ENCODE results near the gene CKAP5.

The CKAP5 gene

GRCh38 chr11:46845740-46846509, at the start of gene CKAP5:
TSS of gene CKAP5 (minus strand) at chr11:46846280. CDS start at chr11:46821231, 25,049 bp downstream.
- peak; percentile 84 to 91 for DNase-seq

- DNase-seq = no peak
Measured at GRCh38 chr11:46895821-46896220, 49.7 kb upstream of the CKAP5 start.

GRCh38 chr11:46894961-46895360, 48.9 kb upstream of the CKAP5 start:
- DNase-seq = no peak

- DNase-seq = no peak
Measured at GRCh38 chr11:46894506-46894905, 48.4 kb upstream of the CKAP5 start.

GRCh38 chr11:46892838-46893237, 46.8 kb upstream of the CKAP5 start:
- DNase-seq = no peak

- no peak for DNase-seq
Measured at GRCh38 chr11:46892109-46892508, 46.0 kb upstream of the CKAP5 start.

- DNase-seq = no peak
Measured at GRCh38 chr11:46890665-46891064, 44.6 kb upstream of the CKAP5 start.

GRCh38 chr11:46889689-46890475, 43.8 kb upstream of the CKAP5 start:
- peak; percentile 66 to 97 for DNase-seq

- DNase-seq = no peak
Measured at GRCh38 chr11:46889251-46889650, 43.2 kb upstream of the CKAP5 start.

GRCh38 chr11:46888636-46889035, 42.6 kb upstream of the CKAP5 start:
- no peak for DNase-seq

- DNase-seq = no peak
Measured at GRCh38 chr11:46886211-46886610, 40.1 kb upstream of the CKAP5 start.

- DNase-seq = no peak
Measured at GRCh38 chr11:46879056-46879585, 33.0 kb upstream of the CKAP5 start.

GRCh38 chr11:46877580-46877979, 31.5 kb upstream of the CKAP5 start:
- no peak for DNase-seq

- no peak for DNase-seq
Measured at GRCh38 chr11:46876471-46876870, 30.4 kb upstream of the CKAP5 start.

GRCh38 chr11:46874586-46874985, 28.5 kb upstream of the CKAP5 start:
- no peak for DNase-seq

GRCh38 chr11:46868912-46869311, 22.8 kb upstream of the CKAP5 start:
- DNase-seq = no peak

GRCh38 chr11:46865340-46865739, 19.3 kb upstream of the CKAP5 start:
- DNase-seq = peak in 1 of 2 donors; percentile 17

- no peak for DNase-seq
Measured at GRCh38 chr11:46860218-46860617, 14.1 kb upstream of the CKAP5 start.

- DNase-seq = peak; percentile 74 to 92
Measured at GRCh38 chr11:46858920-46859546, 13.0 kb upstream of the CKAP5 start.

- DNase-seq = peak; percentile 43 to 74
Measured at GRCh38 chr11:46857666-46858065, 11.6 kb upstream of the CKAP5 start.

GRCh38 chr11:46856605-46857343, 10.7 kb upstream of the CKAP5 start:
- DNase-seq = peak; percentile 73 to 78

GRCh38 chr11:46855863-46856262, 9.8 kb upstream of the CKAP5 start:
- DNase-seq = no peak

- no peak for DNase-seq
Measured at GRCh38 chr11:46855167-46855566, 9.1 kb upstream of the CKAP5 start.

All from inflammatory macrophage treated with lipopolysaccharide for 1 hour (primary cell).